Mesothelial cell of epicardium (in vitro differentiated cells): ENCODE measurements around the gene VN1R5. TPM values are rescaled to one million over a fixed set of nuclear protein-coding genes. Genes with fewer than 3 reads are reported as not detected.
A peak's percentile ranks its signal among the peaks of the same experiment; 100 is the strongest.
"Not testable (repeated sequence)": the region's sequence is repeated elsewhere in the genome, so short reads cannot be mapped to it uniquely, and the experiment has no call there.

Experiments used
- DNase-seq, 2 experiments: peaks; one replicate each; pipeline ENCODE4 v3.0.0; 2021; ENCODE audit warnings: low spot score in 2 of 2; ENCODE audit not compliant: unreplicated experiment in 2 of 2
- H3K27ac Mint-ChIP-seq: 2 replicates; pipeline ENCODE4 v1.8.0; 2021; ENCODE audit warnings: mixed read lengths
- H3K27me3 Mint-ChIP-seq: 2 replicates; pipeline ENCODE4 v1.8.0; 2021; ENCODE audit warnings: low read depth, mixed read lengths
- H3K36me3 Mint-ChIP-seq: 2 replicates; pipeline ENCODE4 v1.8.0; 2021; ENCODE audit warnings: mixed read lengths
- H3K4me1 Mint-ChIP-seq: 2 replicates; pipeline ENCODE4 v1.8.0; 2021; ENCODE audit warnings: mixed read lengths
- H3K4me3 Mint-ChIP-seq: 2 replicates; pipeline ENCODE4 v1.8.0; 2021; ENCODE audit warnings: mild to moderate bottlenecking, moderate library complexity, mixed read lengths
- H3K9me3 Mint-ChIP-seq: 2 replicates; pipeline ENCODE4 v1.8.0; 2021; ENCODE audit warnings: mixed read lengths
- CTCF ChIP-seq: fragments of 200-600 bp; sonication (generic); IDR thresholded peaks from one replicate; pipeline ENCODE4 v1.5.0; 2021; ENCODE audit warnings: antibody characterized with exemption; ENCODE audit not compliant: unreplicated experiment
- total RNA-seq: library from RNA; stranded (reverse); gene quantifications from 3 replicates; pipeline ENCODE4 v1.2.1, GENCODE V29; 2021

VN1R5 gene
- not detected in 3 replicates for total RNA-seq

GRCh38 chr1:247255772-247256171 is at the start of gene VN1R5:
Gene VN1R5 (plus strand): TSS chr1:247256072.
- not testable (repeated sequence) for H3K4me1 Mint-ChIP-seq, H3K4me3 Mint-ChIP-seq, H3K36me3 Mint-ChIP-seq, DNase-seq, H3K27ac Mint-ChIP-seq, H3K27me3 Mint-ChIP-seq
- H3K9me3 Mint-ChIP-seq: peaks cover 21% of the 10 kb centered on the region

- H3K36me3 Mint-ChIP-seq: no peaks in the 10 kb centered on the region
- H3K27me3 Mint-ChIP-seq: no peaks in the 10 kb centered on the region
- no peaks in the 10 kb centered on the region for H3K9me3 Mint-ChIP-seq
- peaks cover 16% of the 10 kb centered on the region for H3K4me1 Mint-ChIP-seq
- DNase-seq: no peak
- TF ChIP-seq CTCF: no peak
- no peak overlapping the region for H3K27ac Mint-ChIP-seq
- peak overlapping the region; percentile 93 for H3K4me3 Mint-ChIP-seq
These were observed 46.5 kb upstream of the VN1R5 start for GRCh38 chr1:247209396-247209795.

GRCh38 chr1:247210062-247210375 is 45.9 kb upstream of the VN1R5 start:
- H3K9me3 Mint-ChIP-seq: no peaks in the 10 kb centered on the region
- no peaks in the 10 kb centered on the region for H3K36me3 Mint-ChIP-seq
- H3K4me1 Mint-ChIP-seq: peaks cover 16% of the 10 kb centered on the region
- peak overlapping the region; percentile 93 for H3K4me3 Mint-ChIP-seq
- peak overlapping the region; percentile 82 for H3K27ac Mint-ChIP-seq
- DNase-seq: no peak
- no peak for TF ChIP-seq CTCF
- H3K27me3 Mint-ChIP-seq: no peaks in the 10 kb centered on the region

- Mint-ChIP-seq H3K4me1 (peaks cover 16% of the 10 kb centered on the region), H3K4me3 (peak overlapping the region; percentile 93), H3K9me3 (no peaks in the 10 kb centered on the region), H3K27ac (peak overlapping the region; percentile 95), H3K27me3 (no peaks in the 10 kb centered on the region), H3K36me3 (no peaks in the 10 kb centered on the region)
- no peak for TF ChIP-seq CTCF
- DNase-seq: peak; percentile 89 to 97
These were observed 45.3 kb upstream of the VN1R5 start for GRCh38 chr1:247210376-247211117.

- Mint-ChIP-seq H3K36me3 (no peaks in the 10 kb centered on the region), H3K27me3 (no peaks in the 10 kb centered on the region), H3K4me3 (no peak overlapping the region), H3K4me1 (peaks cover 16% of the 10 kb centered on the region), H3K27ac (no peak overlapping the region), H3K9me3 (no peaks in the 10 kb centered on the region)
- no peak for TF ChIP-seq CTCF
- no peak for DNase-seq
These were observed 44.5 kb upstream of the VN1R5 start for GRCh38 chr1:247211339-247211738.

- Mint-ChIP-seq H3K4me1 (peaks cover 16% of the 10 kb centered on the region), H3K27me3 (peaks cover 3% of the 10 kb centered on the region), H3K27ac (no peak overlapping the region), H3K9me3 (no peaks in the 10 kb centered on the region), H3K36me3 (no peaks in the 10 kb centered on the region), H3K4me3 (no peak overlapping the region)
- no peak for DNase-seq
- no peak for TF ChIP-seq CTCF
These were observed 43.9 kb upstream of the VN1R5 start for GRCh38 chr1:247212012-247212411.
